ENCODE measurements around the gene ACTL10. TPM values are rescaled to one million over a fixed set of nuclear protein-coding genes. Genes with fewer than 3 reads are reported as not detected.

The ACTL10 gene
- total and polyA plus RNA-seq, 2 of the 4 experiments (the other 2 are of a cell fraction), result 0.18 to 0.43 TPM

- intact Hi-C loops (cut with micrococcal nuclease), result loop anchor here (10.0 kb wide), 1 partner anchor 153 kb away; the partner anchor contains the start of gene CHMP4B
These were observed 4.6 kb upstream of the ACTL10 start, which contains the start of gene C20orf144 for GRCh38 chr20:33662172-33662571. TSS of gene C20orf144 (plus strand) at chr20:33662327. CDS start at chr20:33662346, 19 bp downstream.

More at GRCh38 chr20:33662172-33662571, 4.6 kb upstream of the ACTL10 start, which contains the start of gene C20orf144:
- peak within 1 kb of the TSS; percentile 4 for H2BK120ac ChIP-seq (ENCODE audit: low read depth, low read length)
- no TSS peak for BruUV-seq (replicated peaks)
- peak within 1 kb of the TSS; percentile 82 for H2BK5ac ChIP-seq (ENCODE audit: low read depth, low read length, poor library complexity, severe bottlenecking)
- H3K14ac ChIP-seq (replicated peaks; ENCODE audit: low read depth, low read length), result peak within 1 kb of the TSS; percentile 79
- no peak within 1 kb of the TSS for H3K18ac ChIP-seq (ENCODE audit: low read depth, low read length)
- H2BK20ac ChIP-seq (ENCODE audit: low read depth, low read length), result no peak within 1 kb of the TSS
- peak within 1 kb of the TSS; percentile 25; the same call in 1 of the 2 replicates for H3K56ac ChIP-seq (ENCODE audit: extremely low read depth, insufficient read depth, low read length)
- ATAC-seq (ENCODE audit: low read depth) (no peak), DNase-seq (no peak)
- in situ Hi-C loops (cut with MboI; ENCODE audit: low sequenced_read_pairs) (no loop called here), dilution Hi-C loops (cut with HindIII; ENCODE audit: low sequenced_read_pairs, unreplicated experiment) (no loop called here)
- no peak for TF ChIP-seq USF2 (IDR thresholded peaks at IDR 0.05; ENCODE audit: low read depth, low read length)
- TF ChIP-seq ELK1 (IDR thresholded peaks at IDR 0.05; ENCODE audit: borderline replicate concordance, low read depth, low read length), result no peak
- TF ChIP-seq CEBPB (IDR thresholded peaks at IDR 0.05; ENCODE audit: low read depth, low read length), result no peak
- no peak for TF ChIP-seq CHD1 (IDR thresholded peaks at IDR 0.05; ENCODE audit: low read depth, low read length)
- TF ChIP-seq RAD21 (IDR thresholded peaks at IDR 0.05; ENCODE audit: low read length), result no peak
- no peak for TF ChIP-seq RCOR1 (IDR thresholded peaks at IDR 0.05; ENCODE audit: insufficient replicate concordance, low read length)
- TF ChIP-seq MXI1 (IDR thresholded peaks at IDR 0.05; ENCODE audit: borderline replicate concordance, low read depth, low read length), result no peak
- no peak for TF ChIP-seq POLR2A (IDR thresholded peaks at IDR 0.05; ENCODE audit: low read depth, low read length)
- no peak for TF ChIP-seq SMC3 (IDR thresholded peaks at IDR 0.05; ENCODE audit: low read depth, low read length)
- no peak for TF ChIP-seq NFE2L2 (IDR thresholded peaks at IDR 0.05; ENCODE audit: low read depth, low read length)
- TF ChIP-seq BHLHE40 (IDR thresholded peaks at IDR 0.05; ENCODE audit: low read depth, low read length), result no peak
- TF ChIP-seq CTCF (conservative IDR thresholded peaks at IDR 0.05; ENCODE audit: low read depth, low read length), result no peak
- TF ChIP-seq MAFK (IDR thresholded peaks at IDR 0.05; ENCODE audit: low read depth, low read length), result no peak
- TF ChIP-seq MAZ (IDR thresholded peaks at IDR 0.05; ENCODE audit: borderline replicate concordance, low read depth, low read length), result no peak
- ChIA-PET POLR2A (ENCODE audit: unreplicated experiment) (no interaction called here), CTCF (interaction anchor here (2.2 kb wide), 1 partner anchor 9 kb away, joined by 6 read pairs; no protein-coding TSS in a partner anchor)
- peak within 1 kb of the TSS; percentile 81; the same call in 1 of the 2 replicates for H4K91ac ChIP-seq (ENCODE audit: insufficient read depth, low read depth, low read length)
- H2AK9ac ChIP-seq (replicated peaks; ENCODE audit: low read depth, low read length, poor library complexity), result peak within 1 kb of the TSS; percentile 93
- peaks cover 21% of the 10 kb centered on the region for H3K9me1 ChIP-seq (ENCODE audit: insufficient read depth, low read length)
- no peak within 1 kb of the TSS for H2BK15ac ChIP-seq (ENCODE audit: low read depth, low read length)
- H3K9me3 ChIP-seq (ENCODE audit: control insufficient read depth, insufficient read depth, low read length), result no peaks in the 10 kb centered on the region
- no peaks in the 10 kb centered on the region for H3K27me3 ChIP-seq (ENCODE audit: control insufficient read depth, insufficient read depth, low read length)
- H4K8ac ChIP-seq (ENCODE audit: low read depth in 2 of 2, low read length in 2 of 2), result peak within 1 kb of the TSS; percentile 90
- 100% methylated on average over 2 of the region's 10 CpGs; no CpG with 5 or more reads in 1 of the 2 experiments for WGBS, 2 experiments (ENCODE audit: extremely low coverage in 2 of 2, insufficient read length in 1 of 2)
- H3K23ac ChIP-seq (ENCODE audit: low read depth, low read length), result peak within 1 kb of the TSS; percentile 50
- H3K27ac ChIP-seq (ENCODE audit: insufficient read depth, low read length), result peak within 1 kb of the TSS; percentile 93
- peak within 1 kb of the TSS; percentile 79 for H3K4me3 ChIP-seq (ENCODE audit: insufficient read depth, low read depth, low read length)
- peak within 1 kb of the TSS; percentile 63 for H3K4me2 ChIP-seq (ENCODE audit: low read depth, low read length)
- H3K9ac ChIP-seq (ENCODE audit: low read depth, low read length), result peak within 1 kb of the TSS; percentile 87
- H4K5ac ChIP-seq (ENCODE audit: low read depth, low read length), result peak within 1 kb of the TSS; percentile 32
- peaks cover 16% of the 10 kb centered on the region; the same call in 1 of the 2 replicates for H3K36me3 ChIP-seq (ENCODE audit: control insufficient read depth, insufficient read depth, low read length)
- H4K20me1 ChIP-seq (ENCODE audit: insufficient read depth, low read length), result no peaks in the 10 kb centered on the region
- peaks cover 14% of the 10 kb centered on the region for H3K4me1 ChIP-seq (ENCODE audit: control insufficient read depth, insufficient read depth, low read length)
- H2AK5ac ChIP-seq (ENCODE audit: low read depth, low read length), result peak within 1 kb of the TSS; percentile 84
- peak within 1 kb of the TSS; percentile 96 for H2AFZ ChIP-seq (replicated peaks; ENCODE audit: low read length, poor library complexity)
- H3K79me1 ChIP-seq (ENCODE audit: low read depth in 1 of 2, low read length in 2 of 2), result peaks cover 7 to 40% of the 10 kb centered on the region in 2 experiments; a peak in 3 of 4 replicates
- peak within 1 kb of the TSS; percentile 96 for H3K4ac ChIP-seq (ENCODE audit: low read depth, low read length)
